ENCODE measurements around the gene SMAD4. TPM values are rescaled to one million over a fixed set of nuclear protein-coding genes. Genes with fewer than 3 reads are reported as not detected.

Gene SMAD4
- total and polyA plus RNA-seq, 2 of the 8 experiments (the other 6 are each of a cell fraction or from before 2014, with no cell fraction given) = 86.5 to 139 TPM

- ChIA-PET POLR2A (ENCODE audit: partially characterized antibody) (interaction anchor here (0.7 to 2.5 kb wide), 5 partner anchors 10 to 161 kb away, joined by 3 to 16 read pairs (median 3); partner anchors contain the start of genes ELAC1, ME2 and SMAD4), CTCF (ENCODE audit: partially characterized antibody) (interaction anchor here (1.2 to 1.7 kb wide), 3 partner anchors 8 to 12 kb away, joined by 3 to 4 read pairs (median 4); no protein-coding TSS in a partner anchor)
- H3K36me3 ChIP-seq (ENCODE audit: control insufficient read depth in 2 of 4, insufficient read depth in 4 of 4, low read length in 3 of 4) = no peaks in the 10 kb centered on the region
- peak overlapping the region; percentile 16 to 46; a peak in 2 of 4 replicates for H3K4me2 ChIP-seq (ENCODE audit: insufficient read depth in 1 of 2, low read depth in 2 of 2, low read length in 2 of 2)
- peaks cover 52 to 99% of the 10 kb centered on the region in 2 experiments for H3K79me2 ChIP-seq (ENCODE audit: control insufficient read depth in 1 of 2, insufficient read depth in 2 of 2, low read length in 2 of 2)
- no peaks in the 10 kb centered on the region for H3K9me3 ChIP-seq (ENCODE audit: insufficient read depth in 2 of 2, low read depth in 1 of 2, low read length in 1 of 2)
- no peaks in the 10 kb centered on the region; the same call in 1 of the 2 replicates for H3K79me1 ChIP-seq (ENCODE audit: low read depth, low read length)
- no peak overlapping the region for H3K23ac ChIP-seq (ENCODE audit: insufficient read length)
- H3K18ac ChIP-seq (ENCODE audit: extremely low read depth, low read length) = no peak overlapping the region; the same call in 1 of the 2 replicates
- no peak overlapping the region for H4K91ac ChIP-seq (replicated peaks; ENCODE audit: insufficient read length, low read length)
- H3K9ac ChIP-seq (replicated peaks in 1 of 4; ENCODE audit: extremely low read depth in 1 of 4, low read depth in 3 of 4, low read length in 3 of 4) = no peak overlapping the region
- peaks cover 0 to 20% (median 14%) of the 10 kb centered on the region in 4 experiments; a peak in 4 of 7 replicates for H3K4me1 ChIP-seq (replicated peaks in 1 of 4; ENCODE audit: control insufficient read depth in 3 of 4, insufficient read depth in 4 of 4, low read length in 3 of 4)
- H3K4ac ChIP-seq (replicated peaks; ENCODE audit: insufficient read length, low read depth, low read length) = no peak overlapping the region
- H3K27ac ChIP-seq (ENCODE audit: low read depth, low read length) = no peak overlapping the region
- H2BK5ac ChIP-seq (ENCODE audit: low read depth, low read length) = no peak overlapping the region
- no peak overlapping the region for H2BK15ac ChIP-seq (ENCODE audit: low read length)
- no peak for FAIRE-seq
- H3K27me3 ChIP-seq (replicated peaks in 1 of 4; ENCODE audit: control insufficient read depth in 3 of 4, extremely low read depth in 1 of 4, insufficient read depth in 3 of 4, low read length in 3 of 4) = no peaks in the 10 kb centered on the region
- peak overlapping the region in 1 of 4 experiments; percentile 14; a peak in 1 of 8 replicates for H3K4me3 ChIP-seq (ENCODE audit: extremely low read depth in 1 of 4, insufficient read depth in 2 of 4, low read depth in 3 of 4, low read length in 4 of 4)
- no peak overlapping the region for H4K5ac ChIP-seq (ENCODE audit: insufficient read length, low read depth, low read length)
- peaks cover 9 to 16% of the 10 kb centered on the region in 2 experiments for H4K20me1 ChIP-seq (replicated peaks in 1 of 2; ENCODE audit: control insufficient read depth in 1 of 2, insufficient read depth in 2 of 2, low read length in 2 of 2)
- H2BK20ac ChIP-seq (ENCODE audit: low read length) = no peak overlapping the region
- 58% methylated on average over 8 of the region's 8 CpGs; no CpG with 5 or more reads in 1 of the 2 experiments for WGBS, 2 experiments (ENCODE audit: extremely low coverage in 1 of 2, insufficient coverage in 1 of 2, insufficient read length in 1 of 2, insufficient replicate concordance in 2 of 2, low coverage in 1 of 2, low lambda C conversion rate in 2 of 2, missing lambda C conversion rate in 1 of 2)
- H2AK5ac ChIP-seq (ENCODE audit: low read depth, low read length) = no peak overlapping the region
- no peak overlapping the region for H2BK12ac ChIP-seq (ENCODE audit: low read depth, low read length)
- no peak overlapping the region for H4K8ac ChIP-seq (ENCODE audit: extremely low read depth, insufficient read depth, low read length)
- H2AFZ ChIP-seq (ENCODE audit: low read length) = no peak overlapping the region
- no peak overlapping the region for H3K56ac ChIP-seq (replicated peaks; ENCODE audit: insufficient read length, low read depth, low read length)
- H3K14ac ChIP-seq (ENCODE audit: insufficient read length) = no peak overlapping the region
- no peak for DNase-seq (ENCODE audit: low read depth in 1 of 2, low spot score in 2 of 2)
- H2BK120ac ChIP-seq (replicated peaks; ENCODE audit: low read depth, low read length) = no peak overlapping the region
- H3K23me2 ChIP-seq (ENCODE audit: low read depth, low read length) = no peaks in the 10 kb centered on the region
- no peak for TF ChIP-seq SP2 (IDR thresholded peaks at IDR 0.05; ENCODE audit: low read length)
- TF ChIP-seq ATF3 (IDR thresholded peaks at IDR 0.05; ENCODE audit: insufficient read depth, low read depth, low read length) = no peak
- no peak for TF ChIP-seq KDM1A (IDR thresholded peaks at IDR 0.05; ENCODE audit: borderline replicate concordance, low read length)
- TF ChIP-seq POLR2A (IDR thresholded peaks at IDR 0.05; ENCODE audit: control extremely low read depth in 1 of 2, low read depth in 2 of 2, low read length in 2 of 2) = no peak
- TF ChIP-seq SIN3A (conservative IDR thresholded peaks at IDR 0.05 in 1 of 2, IDR thresholded peaks at IDR 0.05 in 1 of 2; ENCODE audit: low read depth in 1 of 2, low read length in 2 of 2) = no peak
- no peak for TF ChIP-seq SAP30 (IDR thresholded peaks at IDR 0.05; ENCODE audit: insufficient read depth, insufficient replicate concordance, low read length)
- TF ChIP-seq JUND (IDR thresholded peaks at IDR 0.05; ENCODE audit: low read length) = no peak
- TF ChIP-seq ASH2L (IDR thresholded peaks at IDR 0.05; ENCODE audit: low read length) = no peak
- no peak for TF ChIP-seq TEAD4 (IDR thresholded peaks at IDR 0.05; ENCODE audit: low read depth, low read length)
- TF ChIP-seq RNF2 (IDR thresholded peaks at IDR 0.05; ENCODE audit: borderline replicate concordance, low read depth, low read length, missing control alignments, poor library complexity, severe bottlenecking) = no peak
Measured at GRCh38 chr18:51039138-51040112, 9.4 kb downstream of the SMAD4 start.

Data from H1 (cell line).